Measurements from ENCODE around the gene FNDC3B. TPM values are rescaled to one million over a fixed set of nuclear protein-coding genes. Genes with fewer than 3 reads are reported as not detected.

The FNDC3B gene
- total and polyA plus RNA-seq, 4 donors: 13.3 to 175 (median 100) TPM

DNA sequence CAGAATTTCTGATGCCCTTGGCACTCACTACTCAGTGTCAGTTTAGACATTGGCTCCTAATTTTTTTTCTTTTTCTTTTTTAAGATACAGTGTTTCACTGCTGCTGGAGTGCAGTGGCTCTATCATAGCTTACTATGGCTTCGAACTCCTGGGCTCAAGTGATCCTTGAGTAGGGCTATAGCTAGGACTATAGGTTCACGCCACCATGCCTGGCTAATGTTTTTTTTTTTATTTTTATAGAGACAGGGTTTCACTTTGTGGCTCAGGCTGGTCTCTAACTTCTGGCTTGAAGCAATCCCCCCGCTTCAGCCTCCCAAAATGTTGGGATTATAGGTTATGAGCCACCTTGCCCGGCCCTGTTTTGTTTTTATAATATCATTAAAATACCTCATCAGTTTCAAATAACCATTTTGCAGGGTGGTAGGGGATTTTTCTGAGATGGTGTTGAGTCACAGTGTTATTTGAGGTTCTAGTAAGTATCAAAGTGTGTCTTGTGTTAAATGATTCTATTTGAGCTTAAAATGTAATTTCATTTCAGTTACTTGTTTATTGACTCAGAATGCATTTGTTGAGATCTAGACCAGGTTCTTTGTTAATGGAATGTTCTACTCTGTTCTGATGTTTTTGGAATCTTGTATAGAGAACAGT, 7.0 kb downstream of the FNDC3B start:
- 83% methylated on average over 4 of the region's 4 CpGs for whole genome bisulfite sequencing, 2 donors
- Histone ChIP-seq H3K9me3 (ENCODE audit: control insufficient read depth in 4 of 4, insufficient read depth in 3 of 4, low read length in 3 of 4) (no peaks in the 10 kb centered on the region), H3K27me3 (ENCODE audit: control insufficient read depth in 3 of 3, insufficient read depth in 3 of 3, low read length in 2 of 3) (no peaks in the 10 kb centered on the region), H3K9ac (ENCODE audit: insufficient read depth in 1 of 2, low read length in 2 of 2) (no peak overlapping the region), H3K4me3 (no peak overlapping the region), H3K27ac (ENCODE audit: low read depth in 1 of 2, low read length in 1 of 2) (peak overlapping the region in 1 of 2 donors; percentile 42), H3K4me1 (ENCODE audit: control insufficient read depth in 5 of 5, insufficient read depth in 5 of 5, low read length in 5 of 5) (peaks cover 0 to 26% (median 3%) of the 10 kb centered on the region in 5 donors), H3K36me3 (ENCODE audit: control insufficient read depth in 4 of 4, insufficient read depth in 4 of 4, low read length in 4 of 4) (peaks cover 0 to 2% (median 2%) of the 10 kb centered on the region in 4 donors)
- no peak for ATAC-seq (ENCODE audit: insufficient read depth, low FRiP score)
- TF ChIP-seq, protein P1, sequence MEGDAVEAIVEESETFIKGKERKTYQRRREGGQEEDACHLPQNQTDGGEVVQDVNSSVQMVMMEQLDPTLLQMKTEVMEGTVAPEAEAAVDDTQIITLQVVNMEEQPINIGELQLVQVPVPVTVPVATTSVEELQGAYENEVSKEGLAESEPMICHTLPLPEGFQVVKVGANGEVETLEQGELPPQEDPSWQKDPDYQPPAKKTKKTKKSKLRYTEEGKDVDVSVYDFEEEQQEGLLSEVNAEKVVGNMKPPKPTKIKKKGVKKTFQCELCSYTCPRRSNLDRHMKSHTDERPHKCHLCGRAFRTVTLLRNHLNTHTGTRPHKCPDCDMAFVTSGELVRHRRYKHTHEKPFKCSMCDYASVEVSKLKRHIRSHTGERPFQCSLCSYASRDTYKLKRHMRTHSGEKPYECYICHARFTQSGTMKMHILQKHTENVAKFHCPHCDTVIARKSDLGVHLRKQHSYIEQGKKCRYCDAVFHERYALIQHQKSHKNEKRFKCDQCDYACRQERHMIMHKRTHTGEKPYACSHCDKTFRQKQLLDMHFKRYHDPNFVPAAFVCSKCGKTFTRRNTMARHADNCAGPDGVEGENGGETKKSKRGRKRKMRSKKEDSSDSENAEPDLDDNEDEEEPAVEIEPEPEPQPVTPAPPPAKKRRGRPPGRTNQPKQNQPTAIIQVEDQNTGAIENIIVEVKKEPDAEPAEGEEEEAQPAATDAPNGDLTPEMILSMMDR (IDR thresholded peaks at IDR 0.05; ENCODE audit: control extremely low read depth, extremely low read depth): no peak
- no peak for DNase-seq

DNA sequence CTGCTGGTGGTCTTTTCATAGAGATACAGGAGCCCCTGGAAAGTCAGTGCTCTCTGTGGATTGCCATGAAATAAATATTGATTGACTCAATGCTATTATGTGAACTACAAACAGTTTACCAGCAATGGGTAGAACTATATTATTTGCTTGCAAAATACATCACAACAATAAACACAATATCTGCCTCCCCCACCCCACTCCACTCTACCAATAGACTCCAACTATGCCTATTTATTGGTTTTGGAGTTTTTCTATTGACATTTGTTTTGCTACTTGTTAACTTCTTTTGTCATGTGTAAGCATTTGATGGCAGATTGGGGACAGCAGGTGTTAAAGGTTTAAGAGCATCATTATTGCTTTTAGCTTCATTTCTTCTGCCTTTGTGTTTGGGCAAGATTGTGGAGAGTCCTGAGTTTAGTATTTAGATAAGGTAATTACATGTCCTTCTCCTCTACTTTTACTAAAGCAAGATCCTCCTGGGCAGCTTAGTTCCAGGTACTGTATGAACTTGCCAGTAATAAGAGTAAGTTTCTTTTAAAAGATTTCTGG, 8.3 kb downstream of the FNDC3B start:
- H3K27me3 ChIP-seq (ENCODE audit: control insufficient read depth in 3 of 3, insufficient read depth in 3 of 3, low read length in 2 of 3): no peaks in the 10 kb centered on the region
- no peak overlapping the region for H3K4me3 ChIP-seq
- peaks cover 0 to 3% (median 2%) of the 10 kb centered on the region in 4 donors for H3K36me3 ChIP-seq (ENCODE audit: control insufficient read depth in 4 of 4, insufficient read depth in 4 of 4, low read length in 4 of 4)
- TF ChIP-seq, protein P1 (IDR thresholded peaks at IDR 0.05; ENCODE audit: control extremely low read depth, extremely low read depth): no peak
- ATAC-seq (ENCODE audit: insufficient read depth, low FRiP score): no peak
- peaks cover 0 to 22% (median 3%) of the 10 kb centered on the region in 5 donors for H3K4me1 ChIP-seq (ENCODE audit: control insufficient read depth in 5 of 5, insufficient read depth in 5 of 5, low read length in 5 of 5)
- no peak overlapping the region for H3K27ac ChIP-seq (ENCODE audit: low read depth in 1 of 2, low read length in 1 of 2)
- DNase-seq: no peak
- H3K9me3 ChIP-seq (ENCODE audit: control insufficient read depth in 4 of 4, insufficient read depth in 3 of 4, low read length in 3 of 4): no peaks in the 10 kb centered on the region
- H3K9ac ChIP-seq (ENCODE audit: insufficient read depth in 1 of 2, low read length in 2 of 2): no peak overlapping the region

DNA sequence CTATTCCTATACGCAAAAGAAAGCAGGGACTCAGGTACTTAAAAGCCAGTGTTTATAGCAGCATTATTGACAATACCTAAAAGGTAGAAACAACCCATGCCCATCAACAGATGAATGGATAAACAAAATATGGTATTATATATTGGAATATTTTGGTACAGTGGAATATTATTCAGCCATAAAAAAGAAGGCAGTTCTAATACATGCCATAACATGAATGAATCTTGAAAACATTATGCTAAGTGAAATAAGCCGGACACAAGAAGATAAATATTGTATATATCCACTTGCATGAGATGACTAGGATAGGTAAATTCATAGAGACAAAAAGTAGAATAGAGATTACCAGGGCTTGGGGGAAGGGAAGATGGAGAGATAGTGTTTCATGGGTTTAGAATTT, 9.2 kb downstream of the FNDC3B start:
- 97 to 99% methylated on average over 2 of the region's 2 CpGs for whole genome bisulfite sequencing, 2 donors
- no peak for ATAC-seq (ENCODE audit: insufficient read depth, low FRiP score)
- no peaks in the 10 kb centered on the region for H3K9me3 ChIP-seq (ENCODE audit: control insufficient read depth in 4 of 4, insufficient read depth in 3 of 4, low read length in 3 of 4)
- no peak overlapping the region for H3K4me3 ChIP-seq
- H3K4me1 ChIP-seq (ENCODE audit: control insufficient read depth in 5 of 5, insufficient read depth in 5 of 5, low read length in 5 of 5): peaks cover 0 to 21% (median 3%) of the 10 kb centered on the region in 5 donors
- no peak overlapping the region for H3K27ac ChIP-seq (ENCODE audit: low read depth in 1 of 2, low read length in 1 of 2)
- H3K9ac ChIP-seq (ENCODE audit: insufficient read depth in 1 of 2, low read length in 2 of 2): no peak overlapping the region
- no peak for DNase-seq
- peaks cover 0 to 3% (median 2%) of the 10 kb centered on the region in 4 donors for H3K36me3 ChIP-seq (ENCODE audit: control insufficient read depth in 4 of 4, insufficient read depth in 4 of 4, low read length in 4 of 4)
- TF ChIP-seq, protein P1 (IDR thresholded peaks at IDR 0.05; ENCODE audit: control extremely low read depth, extremely low read depth): no peak
- H3K27me3 ChIP-seq (ENCODE audit: control insufficient read depth in 3 of 3, insufficient read depth in 3 of 3, low read length in 2 of 3): no peaks in the 10 kb centered on the region

Measured in lung (tissue), 12 donors.